GM12878 (cell line): ENCODE data around the gene CFAP57.

ENCODE experiments used
- CEBPB ChIP-seq, 2 experiments: fragments of 150-350 bp in 1 of 2; IDR thresholded peaks; 2 replicates each; pipeline ENCODE4 v1.6.1; 2012 to 2014; ENCODE audit warnings: low read depth in 2 of 2, low read length in 2 of 2, borderline replicate concordance in 1 of 2, inconsistent platforms in 1 of 2
- CREB1 ChIP-seq: IDR thresholded peaks from 2 replicates; pipeline ENCODE4 v1.6.1; 2012; ENCODE audit warnings: low read depth, mild to moderate bottlenecking, inconsistent platforms
- CTCF ChIP-seq, 3 experiments: IDR thresholded peaks in 2 of 3; conservative IDR thresholded peaks in 1 of 3; 2 replicates each; pipeline ENCODE4 v1.5.1; 2011; ENCODE audit warnings: low read depth in 3 of 3, low read length in 3 of 3, mild to moderate bottlenecking in 3 of 3, control low read depth in 2 of 3, moderate library complexity in 2 of 3, inconsistent platforms in 1 of 3, mixed read lengths in 1 of 3; ENCODE audit not compliant: control insufficient read depth in 2 of 3, insufficient read depth in 1 of 3; ENCODE audit errors: extremely low read depth in 1 of 3
- EP300 ChIP-seq, 2 experiments: fragments of 150-350 bp in 1 of 2; IDR thresholded peaks; 2 replicates each; pipeline ENCODE4 v1.6.1; 2011 to 2012; ENCODE audit warnings: low read depth in 2 of 2, low read length in 2 of 2, borderline replicate concordance in 1 of 2, improper control_type of control experiment in 1 of 2, inconsistent platforms in 1 of 2; ENCODE audit not compliant: control insufficient read depth in 1 of 2
- ETV6 ChIP-seq, 2 experiments: fragments of 450-650 bp in 1 of 2; IDR thresholded peaks in 1 of 2; conservative IDR thresholded peaks in 1 of 2; 2 replicates each; pipeline ENCODE4 v1.6.1; 2014; ENCODE audit warnings: antibody characterized with exemption in 1 of 2, borderline replicate concordance in 1 of 2, low read depth in 1 of 2, mild to moderate bottlenecking in 1 of 2, moderate library complexity in 1 of 2
- NBN ChIP-seq: fragments of 450-650 bp; IDR thresholded peaks from 2 replicates; pipeline ENCODE4 v1.6.1; 2016
- POLR2A ChIP-seq: IDR thresholded peaks from 2 replicates; pipeline ENCODE4 v1.6.1; 2011; ENCODE audit warnings: low read depth, mild to moderate bottlenecking, low read length
- REST ChIP-seq: IDR thresholded peaks from 2 replicates; pipeline ENCODE4 v1.6.1; 2012; ENCODE audit warnings: mild to moderate bottlenecking, low read depth, low read length
- TAF1 ChIP-seq: IDR thresholded peaks from 2 replicates; pipeline ENCODE4 v1.6.1; 2011; ENCODE audit warnings: mild to moderate bottlenecking, low read depth, low read length, borderline replicate concordance
- TCF3 ChIP-seq: IDR thresholded peaks from 2 replicates; pipeline ENCODE4 v1.6.1; 2012; ENCODE audit warnings: low read depth, mild to moderate bottlenecking, low read length, borderline replicate concordance; ENCODE audit not compliant: insufficient read depth
- ZZZ3 ChIP-seq: IDR thresholded peaks from 2 replicates; pipeline ENCODE4 v1.6.1; 2011; ENCODE audit warnings: low read depth; ENCODE audit not compliant: control insufficient read depth, insufficient read length

- TF ChIP-seq POLR2A: no peak
- TF ChIP-seq EP300 (IDR thresholded peaks at IDR 0.05; ENCODE audit: borderline replicate concordance in 1 of 2, control insufficient read depth in 1 of 2, low read depth in 2 of 2, low read length in 2 of 2): no peak
- TF ChIP-seq TAF1: no peak
- no peak for TF ChIP-seq CEBPB (IDR thresholded peaks at IDR 0.05; ENCODE audit: borderline replicate concordance in 1 of 2, low read depth in 2 of 2, low read length in 2 of 2)
- no peak for TF ChIP-seq CREB1
- no peak for TF ChIP-seq ZZZ3
- TF ChIP-seq NBN: no peak
- no peak for TF ChIP-seq REST
- TF ChIP-seq CTCF (IDR thresholded peaks at IDR 0.05 in 2 of 3, conservative IDR thresholded peaks at IDR 0.05 in 1 of 3; ENCODE audit: control insufficient read depth in 2 of 3, extremely low read depth in 1 of 3, insufficient read depth in 1 of 3, low read depth in 3 of 3, low read length in 3 of 3): no peak
- TF ChIP-seq TCF3: no peak
- TF ChIP-seq ETV6 (conservative IDR thresholded peaks at IDR 0.05 in 1 of 2, IDR thresholded peaks at IDR 0.05 in 1 of 2; ENCODE audit: borderline replicate concordance in 1 of 2, low read depth in 1 of 2): no peak
Measured at GRCh38 chr1:43205671-43206070, 33.5 kb downstream of the CFAP57 start.
